Measurements from ENCODE around the gene CTSD.
"Not testable (repeated sequence)": the region's sequence is repeated elsewhere in the genome, so short reads cannot be mapped to it uniquely, and the experiment has no call there.

CTSD gene

GRCh38 chr11:1763796-1764661 is at the start of gene CTSD:
TSS of gene CTSD (minus strand) at chr11:1763927. CDS start at chr11:1763859, 68 bp downstream.
- no peak for FAIRE-seq
- peak; percentile 92 for DNase-seq (ENCODE audit: low spot score)

GRCh38 chr11:1813356-1813755 is 49.6 kb upstream of the CTSD start:
- not testable (repeated sequence) for DNase-seq (ENCODE audit: low spot score); FAIRE-seq

GRCh38 chr11:1812801-1813200 is 49.1 kb upstream of the CTSD start:
- DNase-seq (ENCODE audit: low spot score) (no peak), FAIRE-seq (no peak)

GRCh38 chr11:1812274-1812673 is 48.5 kb upstream of the CTSD start:
- no peak for DNase-seq (ENCODE audit: low spot score)
- FAIRE-seq = no peak

- FAIRE-seq (no peak), DNase-seq (ENCODE audit: low spot score) (no peak)
These were observed 47.0 kb upstream of the CTSD start for GRCh38 chr11:1810761-1811160.

GRCh38 chr11:1807264-1807995 is 43.7 kb upstream of the CTSD start:
- DNase-seq (ENCODE audit: low spot score) = no peak
- FAIRE-seq = no peak

- no peak for FAIRE-seq
- DNase-seq (ENCODE audit: low spot score) = no peak
These were observed 41.8 kb upstream of the CTSD start for GRCh38 chr11:1805525-1805924.

GRCh38 chr11:1803835-1804519 is 40.2 kb upstream of the CTSD start:
- not testable (repeated sequence) for FAIRE-seq; DNase-seq (ENCODE audit: low spot score)

- DNase-seq (ENCODE audit: low spot score) (no peak), FAIRE-seq (no peak)
These were observed 39.5 kb upstream of the CTSD start for GRCh38 chr11:1803246-1803645.

- DNase-seq (ENCODE audit: low spot score) (no peak), FAIRE-seq (no peak)
These were observed 33.8 kb upstream of the CTSD start for GRCh38 chr11:1797391-1798125.

GRCh38 chr11:1796413-1797011 is 32.8 kb upstream of the CTSD start:
- no peak for DNase-seq (ENCODE audit: low spot score)
- FAIRE-seq = no peak

- DNase-seq (ENCODE audit: low spot score) = no peak
- FAIRE-seq = no peak
These were observed 29.4 kb upstream of the CTSD start for GRCh38 chr11:1793081-1793480.

GRCh38 chr11:1792461-1792860 is 28.7 kb upstream of the CTSD start:
- FAIRE-seq (no peak), DNase-seq (ENCODE audit: low spot score) (no peak)

- DNase-seq (ENCODE audit: low spot score) (no peak), FAIRE-seq (no peak)
These were observed 28.2 kb upstream of the CTSD start for GRCh38 chr11:1791912-1792311.

- DNase-seq (ENCODE audit: low spot score) (no peak), FAIRE-seq (no peak)
These were observed 22.7 kb upstream of the CTSD start for GRCh38 chr11:1786466-1786865.

- no peak for FAIRE-seq
- no peak for DNase-seq (ENCODE audit: low spot score)
These were observed 22.2 kb upstream of the CTSD start for GRCh38 chr11:1785749-1786413.

- no peak for FAIRE-seq
- DNase-seq (ENCODE audit: low spot score) = no peak
These were observed 21.3 kb upstream of the CTSD start for GRCh38 chr11:1784761-1785650.

GRCh38 chr11:1783725-1784529 is 20.2 kb upstream of the CTSD start:
- DNase-seq (ENCODE audit: low spot score) (no peak), FAIRE-seq (no peak)
